Measurements from ENCODE around the gene SHOX. TPM values are rescaled to one million over a fixed set of nuclear protein-coding genes. Genes with fewer than 3 reads are reported as not detected.
"Not testable (repeated sequence)": the region's sequence is repeated elsewhere in the genome, so short reads cannot be mapped to it uniquely, and the experiment has no call there.

Gene SHOX
- total RNA-seq, 1 experiment from 2014 or later = not detected

DNA sequence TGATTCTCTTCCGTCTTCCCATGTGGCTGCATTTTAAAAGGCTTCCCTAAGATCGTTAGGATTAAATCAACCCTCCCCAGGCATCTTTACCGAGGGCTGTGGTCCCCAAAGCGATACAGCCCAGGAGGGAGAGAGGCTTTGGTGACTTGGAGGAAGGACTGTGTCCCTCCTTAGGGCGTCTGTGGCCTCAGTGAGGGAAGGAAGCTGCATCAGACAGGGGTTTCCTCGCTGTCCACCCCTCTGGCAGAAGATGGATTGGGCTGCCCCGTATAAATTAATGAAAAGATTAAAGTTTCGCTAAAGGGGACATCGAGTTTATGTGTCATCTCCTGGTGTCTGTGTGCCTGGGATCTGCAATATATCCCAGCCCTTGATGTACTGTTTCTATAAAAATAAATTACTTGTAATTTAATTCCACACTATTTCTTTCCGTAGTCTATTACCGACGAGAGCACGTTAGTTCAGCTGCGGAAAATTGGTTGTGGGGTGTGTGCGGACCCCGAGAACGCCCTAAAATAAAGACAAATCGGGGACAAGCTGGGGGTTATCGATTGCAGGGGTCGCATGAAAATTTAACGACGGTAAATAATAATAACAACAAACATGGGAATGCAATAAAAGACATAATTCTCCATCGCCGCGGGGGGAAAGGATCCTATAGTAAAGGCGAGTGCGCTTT is 6.5 kb downstream of the SHOX start:
- no peak for DNase-seq (ENCODE audit: low read depth)

DNA sequence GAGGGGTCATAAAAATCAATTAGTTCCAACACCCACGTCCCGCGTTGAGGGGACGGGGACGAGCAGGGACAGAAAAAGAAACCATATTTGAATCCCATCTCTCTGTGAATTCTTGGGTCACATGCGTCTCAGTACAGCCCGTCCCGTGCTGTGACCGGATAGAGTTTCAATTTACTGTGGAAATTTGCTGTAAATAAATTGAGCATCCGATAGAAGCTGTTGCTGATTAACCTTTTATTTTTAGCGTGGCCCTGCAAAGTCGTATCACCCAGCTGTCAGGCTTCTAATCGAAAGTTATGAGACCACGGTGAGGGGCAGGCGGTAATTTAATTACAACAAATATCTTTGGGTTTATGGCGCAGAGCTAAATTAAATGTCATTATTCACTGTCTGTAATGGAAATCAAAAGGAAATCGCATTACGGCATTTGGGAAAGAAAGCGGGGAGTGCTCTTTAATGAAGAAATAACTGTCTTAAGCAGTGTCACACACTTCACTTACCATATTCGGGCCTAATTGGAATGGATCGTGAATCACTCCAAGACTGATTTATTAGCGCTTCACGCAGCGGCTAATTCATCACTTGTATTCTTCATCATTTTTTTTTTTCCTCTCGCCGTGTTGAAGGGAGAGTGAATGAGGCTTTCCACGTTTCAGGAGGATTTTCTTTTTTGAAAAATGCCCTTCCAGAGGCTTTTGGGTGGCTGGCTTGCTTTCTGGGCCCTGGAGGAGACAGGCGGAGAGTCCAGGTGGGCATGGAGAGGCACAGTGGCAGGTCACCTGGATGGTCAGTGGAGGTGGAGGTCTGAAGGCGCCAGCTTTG is 7.3 kb downstream of the SHOX start:
- DNase-seq (ENCODE audit: low read depth) = no peak

DNA sequence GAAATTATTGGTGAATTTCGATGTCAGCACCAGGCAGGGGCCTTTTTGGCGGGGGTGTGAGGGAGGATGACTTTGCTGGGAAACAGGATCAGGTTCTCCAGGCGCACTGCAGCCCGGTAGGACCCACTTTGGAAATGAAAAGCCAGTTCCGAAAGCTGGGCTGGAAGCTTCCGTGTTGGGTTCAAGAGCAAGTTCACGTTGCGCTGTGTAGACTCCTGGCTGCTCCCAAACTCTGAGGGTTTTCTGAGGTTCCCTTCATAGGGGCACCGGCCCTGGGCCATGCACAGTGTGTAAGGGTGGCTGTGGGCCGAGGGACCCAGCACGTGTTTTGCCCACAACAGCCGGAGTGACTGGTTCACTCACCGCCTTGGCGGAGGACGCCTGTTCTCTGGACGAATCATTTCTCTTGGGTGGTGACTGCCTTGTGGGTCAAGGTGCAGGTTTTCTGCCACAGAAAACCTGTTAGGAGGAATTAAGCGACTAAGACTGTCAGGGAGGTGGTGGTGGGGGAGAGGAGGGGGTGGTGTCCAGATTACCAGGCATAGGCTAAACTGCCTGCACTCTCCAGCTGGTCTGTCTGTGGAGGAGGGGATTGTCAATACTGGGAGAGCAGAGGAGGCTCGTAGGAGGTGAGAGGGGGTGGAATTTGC is 8.0 kb downstream of the SHOX start:
- no peak for DNase-seq (ENCODE audit: low read depth)

DNA sequence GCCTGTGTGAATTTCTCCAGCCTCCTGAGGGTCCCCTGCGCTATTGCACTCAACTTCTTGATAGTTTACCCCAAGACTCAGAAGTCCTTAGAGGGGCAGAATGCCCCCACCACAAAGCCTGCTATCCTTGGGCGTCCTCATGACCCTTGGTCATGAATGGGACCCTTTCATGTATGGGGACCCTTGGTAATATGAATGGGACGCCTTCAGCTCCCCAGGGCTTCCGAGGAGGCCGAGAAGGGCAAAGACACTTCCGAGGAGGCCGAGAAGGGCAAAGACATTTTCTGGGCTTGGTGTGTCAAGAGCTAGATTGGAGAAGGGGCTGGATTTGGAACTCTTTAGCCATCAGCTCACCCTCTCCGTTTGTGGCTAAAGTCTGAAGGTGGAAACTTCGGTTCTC is 8.6 kb downstream of the SHOX start:
- DNase-seq (ENCODE audit: low read depth) = no peak

DNA sequence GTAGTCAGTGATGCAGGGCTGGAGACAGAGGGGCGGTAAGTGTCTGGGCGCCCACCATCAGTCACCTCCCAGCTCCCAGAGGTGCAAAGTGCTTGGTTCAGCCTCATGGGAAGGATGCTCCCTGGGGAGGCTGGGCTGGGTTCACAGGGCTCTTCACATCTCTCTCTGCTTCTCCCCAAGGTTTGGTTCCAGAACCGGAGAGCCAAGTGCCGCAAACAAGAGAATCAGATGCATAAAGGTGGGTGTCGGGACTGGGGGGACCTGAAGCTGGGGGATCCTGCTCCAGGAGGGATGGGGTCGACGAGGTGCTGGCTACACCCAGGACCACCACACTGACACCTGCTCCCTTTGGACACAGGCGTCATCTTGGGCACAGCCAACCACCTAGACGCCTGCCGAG is 10.1 kb downstream of the SHOX start:
- DNase-seq (ENCODE audit: low read depth) = no peak

DNA sequence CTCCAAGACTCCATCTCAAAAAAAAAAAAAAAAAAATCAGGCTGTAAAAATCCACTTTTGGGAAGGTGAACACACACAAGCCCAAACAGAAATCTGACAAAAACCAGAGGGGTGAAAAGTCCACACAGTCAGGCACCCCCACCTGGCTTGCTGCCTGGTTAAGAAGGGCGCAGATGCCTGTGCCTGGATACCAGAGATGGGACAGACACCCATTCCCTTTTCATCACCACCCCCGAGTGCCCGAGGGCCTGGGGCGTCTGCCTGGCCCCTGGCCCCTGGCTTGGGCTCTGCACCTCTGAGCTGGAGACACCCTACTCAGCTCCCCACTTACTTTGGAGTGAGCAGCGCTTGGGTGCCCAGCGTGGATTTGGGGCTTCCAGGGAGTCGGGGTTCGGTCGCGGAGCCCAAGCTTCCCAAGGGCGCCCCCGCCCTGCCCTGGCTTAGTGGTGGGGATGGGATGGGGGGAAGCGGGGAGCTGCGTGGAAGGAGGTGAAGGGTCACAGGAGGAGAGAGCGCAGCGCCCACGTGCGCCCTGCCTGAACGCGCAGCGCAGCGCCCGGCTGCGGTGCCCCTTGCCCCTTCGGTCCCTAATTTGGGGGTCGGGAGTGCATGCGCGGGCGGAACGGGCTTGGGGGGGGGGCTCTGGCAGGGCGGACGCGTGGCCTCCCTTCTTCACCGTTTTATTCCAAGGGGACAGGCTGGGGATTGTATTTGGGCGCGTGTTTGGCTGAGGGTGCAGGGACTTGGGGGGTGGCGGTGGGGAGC is 11.3 kb downstream of the SHOX start:
- DNase-seq (ENCODE audit: low read depth) = no peak

DNA sequence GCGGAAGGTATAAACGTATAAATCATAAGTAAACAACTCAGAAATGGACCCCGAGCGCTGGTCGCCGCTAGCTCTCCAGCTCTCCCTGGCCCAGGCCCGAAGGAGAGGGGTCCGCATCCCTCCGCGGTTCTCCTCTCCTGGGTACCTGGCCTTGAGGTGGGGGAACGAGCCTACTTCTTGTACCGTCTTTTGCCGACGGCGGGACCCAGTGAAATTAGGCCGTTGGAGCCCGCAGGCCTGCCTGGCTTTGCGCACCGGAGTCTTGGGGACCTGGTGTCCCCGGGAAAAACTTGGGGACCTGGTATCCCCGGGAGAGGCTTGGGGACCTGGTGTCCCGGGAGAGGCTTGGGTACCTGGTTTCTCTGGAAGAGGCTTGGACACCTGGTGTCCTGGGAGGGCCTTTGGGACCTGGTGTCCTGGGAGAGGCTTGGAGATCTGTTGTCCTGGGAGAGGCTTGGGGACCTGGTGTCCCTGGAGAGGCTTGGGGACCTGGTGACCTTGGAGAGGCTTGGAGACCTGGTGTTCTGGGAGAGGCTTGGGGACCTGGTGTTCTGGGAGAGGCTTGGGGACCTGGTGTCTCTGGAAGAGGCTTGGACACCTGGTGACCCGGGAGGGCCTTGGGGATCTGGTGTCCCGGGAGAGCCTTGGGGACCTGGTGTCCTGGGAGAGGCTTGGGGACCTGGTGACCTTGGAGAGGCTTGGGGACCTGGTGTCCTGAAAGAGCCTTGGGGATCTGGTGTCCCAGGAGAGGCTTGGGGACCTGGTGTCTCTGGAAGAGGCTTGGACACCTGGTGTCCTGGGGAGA is 12.0 kb downstream of the SHOX start:
- no peak for DNase-seq (ENCODE audit: low read depth)

DNA sequence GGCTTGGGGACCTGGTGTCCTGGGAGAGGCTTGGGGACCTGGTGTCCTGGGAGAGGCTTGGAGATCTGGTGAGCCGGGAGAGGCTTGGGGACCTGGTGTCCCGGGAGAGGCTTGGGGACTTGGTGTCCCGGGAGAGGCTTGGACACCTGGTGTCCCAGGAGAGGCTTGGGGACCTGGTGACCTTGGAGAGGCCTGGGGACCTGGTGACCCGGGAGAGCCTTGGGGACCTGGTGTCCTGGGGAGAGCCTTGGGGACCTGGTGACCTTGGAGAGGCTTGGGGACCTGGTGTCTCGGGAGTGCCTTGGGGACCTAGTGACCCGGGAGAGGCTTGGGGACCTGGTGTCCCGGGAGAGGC is 12.6 kb downstream of the SHOX start:
- no peak for DNase-seq (ENCODE audit: low read depth)

DNA sequence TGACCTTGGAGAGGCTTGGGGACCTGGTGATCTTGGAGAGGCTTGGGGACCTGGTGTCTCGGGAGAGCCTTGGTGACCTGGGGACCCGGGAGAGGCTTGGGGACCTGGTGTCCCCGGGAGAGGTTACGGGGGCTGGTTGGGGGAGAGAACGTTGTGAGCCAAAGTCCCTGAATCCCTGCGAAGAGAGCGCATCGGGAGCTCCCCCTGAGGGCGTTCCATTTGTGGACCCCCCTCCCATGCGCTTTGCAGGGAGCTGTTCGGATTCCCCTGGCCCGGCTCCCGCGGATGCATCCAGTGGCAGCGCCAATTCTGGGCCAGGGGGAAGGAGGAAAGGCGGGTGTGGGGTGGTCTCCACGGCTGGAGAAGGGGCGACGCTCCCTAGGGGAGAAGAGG is 13.3 kb downstream of the SHOX start:
- no peak for DNase-seq (ENCODE audit: low read depth)

DNA sequence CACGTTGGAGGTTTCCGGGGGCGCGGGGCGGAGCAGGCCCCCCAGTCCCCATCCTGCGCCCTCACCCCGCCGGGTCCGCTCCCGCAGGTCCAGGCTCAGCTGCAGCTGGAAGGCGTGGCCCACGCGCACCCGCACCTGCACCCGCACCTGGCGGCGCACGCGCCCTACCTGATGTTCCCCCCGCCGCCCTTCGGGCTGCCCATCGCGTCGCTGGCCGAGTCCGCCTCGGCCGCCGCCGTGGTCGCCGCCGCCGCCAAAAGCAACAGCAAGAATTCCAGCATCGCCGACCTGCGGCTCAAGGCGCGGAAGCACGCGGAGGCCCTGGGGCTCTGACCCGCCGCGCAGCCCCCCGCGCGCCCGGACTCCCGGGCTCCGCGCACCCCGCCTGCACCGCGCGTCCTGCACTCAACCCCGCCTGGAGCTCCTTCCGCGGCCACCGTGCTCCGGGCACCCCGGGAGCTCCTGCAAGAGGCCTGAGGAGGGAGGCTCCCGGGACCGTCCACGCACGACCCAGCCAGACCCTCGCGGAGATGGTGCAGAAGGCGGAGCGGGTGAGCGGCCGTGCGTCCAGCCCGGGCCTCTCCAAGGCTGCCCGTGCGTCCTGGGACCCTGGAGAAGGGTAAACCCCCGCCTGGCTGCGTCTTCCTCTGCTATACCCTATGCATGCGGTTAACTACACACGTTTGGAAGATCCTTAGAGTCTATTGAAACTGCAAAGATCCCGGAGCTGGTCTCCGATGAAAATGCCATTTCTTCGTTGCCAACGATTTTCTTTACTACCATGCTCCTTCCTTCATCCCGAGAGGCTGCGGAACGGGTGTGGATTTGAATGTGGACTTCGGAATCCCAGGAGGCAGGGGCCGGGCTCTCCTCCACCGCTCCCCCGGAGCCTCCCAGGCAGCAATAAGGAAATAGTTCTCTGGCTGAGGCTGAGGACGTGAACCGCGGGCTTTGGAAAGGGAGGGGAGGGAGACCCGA is 14.0 kb downstream of the SHOX start:
- no peak for DNase-seq (ENCODE audit: low read depth)

DNA sequence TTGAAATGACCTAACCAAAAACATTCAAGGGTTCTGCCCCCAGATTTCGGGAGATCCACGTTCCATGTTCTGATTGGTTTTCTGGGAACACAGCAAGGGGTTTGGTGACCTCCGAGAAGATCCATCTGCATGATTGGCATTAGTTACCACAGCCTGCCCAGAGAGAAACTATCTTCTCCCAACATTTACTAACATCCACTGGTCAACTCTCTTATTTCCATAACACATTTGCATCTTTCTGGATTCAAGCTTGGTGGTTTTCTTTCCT is 15.6 kb downstream of the SHOX start:
- no peak for DNase-seq (ENCODE audit: low read depth)

DNA sequence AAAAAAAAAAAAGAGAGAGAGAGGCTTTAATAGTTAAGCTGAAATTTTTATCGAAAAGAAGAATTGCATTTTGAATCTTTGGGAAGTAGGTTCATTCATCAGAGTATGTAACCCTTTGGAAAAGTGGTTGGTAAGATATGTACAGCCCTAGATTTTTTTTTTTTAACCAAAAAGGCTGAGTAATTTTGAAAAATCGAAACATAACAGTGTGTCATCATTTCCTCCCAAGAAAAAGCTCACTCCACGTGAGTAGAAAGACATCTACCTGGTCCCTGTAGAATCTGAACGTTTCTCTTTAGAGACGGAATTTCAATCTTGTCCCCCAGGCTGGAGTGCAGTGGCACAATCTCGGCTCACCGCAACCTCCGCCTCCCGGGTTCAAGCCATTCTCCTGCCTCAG is 16.2 kb downstream of the SHOX start:
- DNase-seq (ENCODE audit: low read depth) = peak; percentile 36

DNA sequence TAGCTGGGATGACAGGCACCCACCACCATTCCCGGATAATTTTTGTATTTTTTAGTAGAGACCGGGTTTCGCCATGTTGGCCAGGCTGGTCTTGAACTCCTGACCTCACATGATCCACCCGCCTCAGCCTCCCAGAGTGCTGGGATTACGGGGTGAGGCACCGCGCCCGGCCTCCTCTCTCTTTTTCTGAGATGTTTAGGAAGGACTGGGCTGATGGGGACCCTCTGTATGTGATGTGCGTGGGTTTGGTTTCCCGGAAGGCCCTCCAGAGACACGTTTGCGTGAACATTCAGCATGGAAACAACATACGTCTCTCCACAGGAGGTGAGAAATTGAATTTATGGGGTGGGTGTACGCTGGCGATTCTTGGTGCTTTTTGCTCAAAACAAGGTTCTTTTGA is 18.6 kb downstream of the SHOX start:
- DNase-seq (ENCODE audit: low read depth) = no peak

DNA sequence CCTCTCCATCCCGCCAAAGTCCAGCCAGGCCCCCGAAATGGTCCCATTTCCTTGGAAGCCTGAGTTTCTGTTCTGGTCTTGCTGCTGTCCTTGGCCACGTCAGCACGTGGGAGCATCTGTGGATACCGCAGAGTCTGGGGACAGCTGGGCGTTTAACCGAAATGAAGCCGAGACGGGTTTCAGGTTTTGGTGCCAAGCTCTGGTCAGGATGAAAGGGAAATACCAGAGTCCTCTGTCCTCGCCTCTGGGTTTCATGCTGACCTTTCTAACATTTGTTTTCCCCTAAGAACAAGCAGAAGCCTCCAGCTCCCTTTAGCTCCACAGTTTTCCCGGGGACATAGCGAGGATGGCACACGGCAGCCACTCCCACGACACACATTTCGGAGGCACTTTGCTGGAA is 19.7 kb downstream of the SHOX start:
- DNase-seq (ENCODE audit: low read depth) = no peak

DNA sequence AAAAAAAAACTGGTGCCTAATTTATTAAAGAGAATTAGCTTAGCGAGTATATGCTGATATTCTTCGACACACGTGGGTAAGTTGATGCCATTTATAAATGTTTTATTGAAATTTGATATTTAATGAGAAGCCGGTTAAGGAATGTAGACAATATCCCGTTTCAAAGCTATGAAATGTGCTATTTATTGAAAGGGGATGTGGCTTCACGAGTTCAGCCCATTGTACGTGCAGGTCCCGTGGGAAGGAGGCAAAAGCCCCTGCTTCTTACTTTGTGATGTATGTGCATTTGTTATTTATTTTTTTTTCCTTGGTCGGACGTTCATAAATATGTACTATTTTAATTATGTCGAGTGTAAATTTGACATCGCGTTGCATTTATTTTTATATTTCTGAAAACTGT is 20.2 kb downstream of the SHOX start:
- no peak for DNase-seq (ENCODE audit: low read depth)

DNA sequence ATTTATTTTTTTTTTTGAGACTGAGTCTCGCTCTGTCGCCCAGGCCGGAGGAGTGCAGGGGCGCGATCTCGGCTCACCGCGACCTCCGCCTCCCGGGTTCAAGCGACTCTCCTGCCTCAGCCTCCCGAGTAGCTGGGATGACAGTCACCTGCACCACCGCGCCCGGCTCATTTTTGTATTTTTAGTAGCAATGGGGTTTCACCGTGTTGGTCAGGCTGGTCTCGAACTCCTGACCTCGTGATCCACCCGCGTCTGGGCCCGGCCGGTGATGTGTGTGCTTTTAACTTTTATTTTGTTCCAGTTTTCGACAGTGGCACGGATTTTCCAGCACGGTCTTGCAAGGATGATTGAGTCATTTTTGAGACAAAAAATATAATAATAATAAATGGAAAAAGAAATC is 21.3 kb downstream of the SHOX start:
- DNase-seq (ENCODE audit: low read depth) = not testable (repeated sequence)

DNA sequence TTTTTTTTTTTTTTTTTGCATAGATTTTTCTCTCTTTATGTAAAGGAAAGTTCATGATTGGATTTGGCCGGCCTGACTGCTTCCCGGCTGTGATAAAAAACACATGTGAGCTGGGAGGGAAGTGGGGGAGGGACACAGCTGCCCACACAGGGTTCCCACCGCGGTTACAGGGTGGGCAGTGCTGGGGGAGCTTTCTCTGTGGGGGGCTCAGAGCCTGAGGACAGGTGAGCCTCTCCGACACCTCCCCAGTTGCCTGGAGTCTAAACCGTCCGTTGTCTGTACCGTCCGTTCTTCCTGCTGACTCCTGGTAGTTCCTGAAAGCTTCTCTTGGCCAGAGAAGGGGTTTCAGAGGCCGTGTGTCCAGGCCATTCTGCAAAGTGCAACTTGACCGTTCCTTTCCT is 21.8 kb downstream of the SHOX start:
- DNase-seq (ENCODE audit: low read depth) = no peak

DNA sequence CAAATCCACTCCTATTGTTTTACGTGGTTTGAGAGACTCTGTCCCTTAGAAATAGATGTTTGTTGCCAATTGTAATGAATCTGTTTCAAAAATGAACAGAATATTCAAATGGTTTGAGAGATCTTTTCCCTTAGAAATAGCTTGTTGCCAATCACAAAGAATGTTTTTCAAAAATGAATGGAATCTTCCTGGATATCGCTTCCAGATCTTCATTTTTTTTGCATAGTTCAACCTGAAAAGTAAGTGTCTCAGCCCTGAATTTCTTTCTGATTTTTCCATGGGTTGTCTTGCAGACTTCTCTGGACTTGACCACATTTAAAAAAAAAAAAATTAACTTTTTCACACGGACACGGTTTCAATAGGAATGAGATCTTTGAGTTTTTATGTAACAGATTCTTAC is 22.7 kb downstream of the SHOX start:
- no peak for DNase-seq (ENCODE audit: low read depth)

DNA sequence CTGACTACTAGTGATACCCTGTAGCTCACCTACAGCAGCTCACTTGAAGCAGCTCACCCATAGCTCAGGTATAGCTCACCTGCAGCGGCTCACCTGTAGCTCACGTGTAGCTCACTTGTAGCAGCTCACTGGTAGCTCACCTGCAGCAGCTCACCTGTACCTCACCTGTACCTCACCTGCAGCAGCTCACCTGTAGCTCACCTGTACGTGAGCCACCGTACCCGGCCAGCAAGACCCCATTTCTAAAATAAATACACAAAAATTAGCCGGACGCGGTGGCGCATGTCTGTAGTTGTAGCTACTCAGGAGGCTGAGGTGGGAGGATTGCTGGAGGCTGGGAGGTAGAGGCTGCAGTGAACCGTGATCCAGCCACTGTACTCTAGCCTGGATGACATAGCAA is 30.6 kb downstream of the SHOX start:
- no peak for DNase-seq (ENCODE audit: low read depth)

DNA sequence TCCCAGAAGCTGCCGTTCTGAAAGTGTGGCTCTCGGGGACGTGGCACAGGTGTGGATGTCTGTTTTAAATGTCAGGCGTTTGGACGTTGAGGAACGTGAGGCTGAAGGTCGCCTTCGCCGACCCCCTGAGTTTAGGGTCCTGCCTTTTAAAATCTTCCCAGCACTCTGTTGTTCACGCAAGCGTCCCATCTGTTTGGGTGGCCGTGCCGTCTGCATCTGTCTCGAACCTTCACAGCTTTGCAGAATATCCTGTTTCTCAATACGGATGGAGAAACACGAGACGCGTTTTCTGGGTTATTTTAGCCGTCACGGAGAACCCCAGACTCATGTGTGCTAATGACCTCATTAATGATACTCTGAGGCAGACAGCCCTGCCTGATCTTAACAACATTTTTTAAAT is 31.5 kb downstream of the SHOX start:
- DNase-seq (ENCODE audit: low read depth) = no peak

All from HT1080 (cell line).